Skin epidermis (tissue), 12 donors: ENCODE measurements around the gene LURAP1L.

ENCODE experiments used
- H3K27ac ChIP-seq, 21 experiments: fragments of 200-600 bp; sonication (generic) in 11 of 21; one replicate each; pipeline ENCODE4 v1.5.0; 2020; ENCODE audit warnings: mild to moderate bottlenecking in 3 of 21, inconsistent platforms in 2 of 21, moderate library complexity in 2 of 21
- H3K4me3 ChIP-seq, 7 experiments: fragments of 200-600 bp; sonication (generic) in 2 of 7; one replicate each; pipeline ENCODE4 v1.5.0; 2020; ENCODE audit warnings: inconsistent platforms in 2 of 7, mild to moderate bottlenecking in 2 of 7, moderate library complexity in 1 of 7

Gene LURAP1L

DNA sequence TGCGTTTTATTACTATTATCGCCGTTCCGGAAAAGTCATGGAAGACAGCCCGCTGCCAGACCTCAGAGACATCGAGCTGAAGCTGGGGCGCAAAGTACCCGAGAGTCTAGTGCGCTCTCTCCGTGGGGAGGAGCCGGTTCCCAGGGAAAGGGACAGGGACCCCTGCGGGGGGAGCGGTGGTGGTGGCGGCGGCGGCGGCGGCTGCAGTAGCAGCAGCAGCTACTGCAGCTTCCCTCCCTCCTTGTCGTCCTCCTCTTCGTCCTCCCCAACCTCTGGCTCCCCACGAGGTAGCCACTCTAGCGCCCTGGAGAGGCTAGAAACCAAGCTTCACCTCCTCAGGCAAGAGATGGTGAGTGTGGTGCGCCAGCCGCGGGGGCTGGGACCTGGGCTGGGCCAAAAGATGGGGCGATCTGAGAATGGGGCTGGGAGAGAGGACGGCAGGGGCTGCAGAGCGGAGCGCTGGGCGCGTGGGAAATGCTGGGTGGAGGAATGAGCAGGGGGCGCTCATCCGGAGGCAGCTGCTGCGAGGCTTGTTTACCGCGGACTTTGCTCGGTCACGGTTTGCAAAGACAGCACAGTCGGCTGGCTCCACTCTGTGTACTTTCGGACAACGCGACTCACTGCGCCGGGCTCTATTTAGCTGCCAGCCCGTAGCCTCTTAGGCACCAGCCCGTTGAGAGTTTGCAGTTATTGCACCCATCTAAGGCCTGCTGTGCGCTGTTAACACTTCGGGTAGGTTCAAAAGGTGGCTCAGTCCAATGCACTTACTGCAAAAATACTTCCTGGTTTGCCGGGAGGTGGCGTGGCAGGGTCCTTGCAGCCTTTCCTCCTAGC is 1.1 kb downstream of the LURAP1L start:
- H3K4me3 ChIP-seq = peak overlapping the region; percentile 42 to 73 (median 56)
- peak overlapping the region; percentile 35 to 96 (median 84) for H3K27ac ChIP-seq

- peak overlapping the region; percentile 42 to 73 (median 56) for H3K4me3 ChIP-seq
- H3K27ac ChIP-seq = peak overlapping the region in 18 of 21 experiments; percentile 14 to 96 (median 84)
These were observed 1.8 kb downstream of the LURAP1L start for GRCh38 chr9:12776513-12777055.

GRCh38 chr9:12777121-12778022 is 2.6 kb downstream of the LURAP1L start:
- Histone ChIP-seq H3K27ac (peak overlapping the region in 13 of 21 experiments; percentile 61 to 96 (median 85)), H3K4me3 (peak overlapping the region; percentile 42 to 73 (median 56))

DNA sequence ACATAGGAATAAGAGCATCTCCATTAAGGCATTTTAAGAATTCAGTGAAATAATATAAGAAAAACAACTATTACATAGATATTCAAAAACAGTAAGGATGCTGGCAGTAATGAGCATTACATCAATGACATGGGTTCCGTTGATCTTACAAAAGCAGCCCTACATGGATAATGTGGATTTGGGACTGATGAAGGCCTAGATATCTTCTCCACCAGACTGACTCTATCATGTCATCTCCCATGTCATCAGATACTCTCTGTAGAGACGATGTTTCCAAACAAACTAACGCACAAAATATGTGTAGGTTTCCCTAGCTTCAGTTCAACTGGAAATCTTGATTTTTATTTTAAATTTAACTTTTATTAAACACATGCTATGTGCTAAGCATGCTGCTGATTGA is 3.6 kb downstream of the LURAP1L start:
- Histone ChIP-seq H3K27ac (peak overlapping the region in 7 of 21 experiments; percentile 18 to 79 (median 50)), H3K4me3 (peak overlapping the region in 1 of 7 experiments; percentile 73)

DNA sequence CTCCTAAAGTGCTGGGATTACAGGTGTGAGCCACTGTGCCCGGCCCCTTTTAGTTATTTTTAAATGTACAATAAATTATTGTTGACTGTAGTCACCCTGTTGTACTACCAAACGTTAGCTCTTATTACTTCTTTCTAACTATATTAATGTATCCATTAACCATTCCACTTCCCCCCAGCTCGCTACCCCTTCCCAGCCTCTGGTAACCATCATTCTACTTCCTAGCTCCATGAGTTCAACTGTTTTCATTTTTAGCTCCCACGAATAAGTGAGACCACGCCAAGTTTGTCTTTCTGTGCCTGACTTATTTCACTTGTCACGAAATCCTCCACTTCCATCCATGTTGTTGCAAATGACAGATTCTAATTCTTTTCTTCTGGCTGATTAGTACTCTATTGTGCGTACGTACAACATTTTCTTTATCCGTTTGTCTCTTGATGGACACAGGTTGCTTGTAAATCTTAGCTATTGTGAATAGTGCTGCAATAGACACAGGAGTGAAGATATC is 6.5 kb downstream of the LURAP1L start:
- Histone ChIP-seq H3K4me3 (no peak overlapping the region), H3K27ac (no peak overlapping the region)

GRCh38 chr9:12783767-12784460 is 9.1 kb downstream of the LURAP1L start:
- Histone ChIP-seq H3K4me3 (no peak overlapping the region), H3K27ac (peak overlapping the region in 11 of 21 experiments; percentile 21 to 88 (median 68))

DNA sequence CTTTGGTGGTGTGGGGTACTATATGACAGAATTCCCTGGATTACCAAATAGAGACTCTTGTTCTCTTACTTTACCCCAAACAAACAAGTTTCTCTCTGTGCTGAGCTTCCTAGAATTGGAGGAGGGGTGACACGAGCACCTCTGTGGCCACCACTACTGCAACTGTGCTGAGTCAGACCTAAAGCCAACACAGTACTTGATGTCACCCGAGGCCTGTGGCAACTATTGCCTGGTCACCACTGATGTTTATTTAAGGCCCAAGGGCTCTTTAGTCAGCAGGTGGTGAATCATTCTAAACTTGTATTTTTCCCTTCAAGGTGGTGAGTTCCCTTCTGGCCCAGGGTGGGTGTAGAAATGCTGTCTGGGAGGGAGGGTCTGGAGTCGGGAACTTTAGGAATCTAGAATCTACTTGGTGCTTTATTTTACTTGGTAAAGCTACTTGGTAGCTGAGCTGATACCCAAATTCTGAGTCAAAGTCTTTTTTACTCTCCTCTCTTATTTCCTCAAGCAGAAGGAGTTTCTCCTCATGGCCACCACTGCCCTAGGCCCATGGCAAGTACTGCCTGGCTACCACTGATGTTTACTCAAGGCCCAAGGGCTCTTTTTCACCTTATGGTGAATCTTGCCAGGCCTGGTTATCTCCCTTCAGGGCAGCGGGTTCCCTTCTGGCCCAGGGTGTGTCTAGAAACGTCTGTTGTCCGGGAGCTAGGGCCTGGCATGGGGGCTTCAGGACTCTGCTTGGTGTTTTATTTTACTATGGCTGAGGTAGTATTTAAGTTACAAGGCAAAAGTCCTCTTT is 9.8 kb downstream of the LURAP1L start:
- Histone ChIP-seq H3K27ac (peak overlapping the region in 20 of 21 experiments; percentile 11 to 88 (median 60)), H3K4me3 (no peak overlapping the region)

DNA sequence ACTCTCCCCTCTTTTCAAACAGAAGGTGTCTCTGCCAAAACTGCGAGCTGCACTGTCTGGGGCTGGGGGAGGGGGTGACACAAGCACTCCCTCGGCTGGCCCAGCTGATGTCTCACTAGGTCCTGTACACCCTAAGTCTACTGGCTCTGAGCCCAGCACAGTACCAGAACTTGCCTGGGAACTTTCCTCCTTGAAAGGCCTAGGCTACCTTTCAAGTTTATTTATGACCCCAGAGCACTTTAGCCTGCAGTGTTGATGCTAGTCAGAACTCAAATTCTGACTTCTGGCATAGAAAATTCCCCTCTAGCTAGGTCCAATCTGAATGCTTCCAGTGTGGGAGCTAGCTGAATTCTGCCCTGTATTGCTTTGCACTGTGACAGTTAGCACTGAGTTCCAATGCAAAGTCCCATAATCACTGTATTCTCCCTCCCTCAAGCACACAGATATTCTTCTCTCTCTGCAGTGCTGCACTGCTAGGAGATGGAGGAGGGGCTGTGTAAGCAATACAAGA is 10.5 kb downstream of the LURAP1L start:
- H3K4me3 ChIP-seq = no peak overlapping the region

GRCh38 chr9:12785941-12786340 is 11.1 kb downstream of the LURAP1L start:
- Histone ChIP-seq H3K27ac (peak overlapping the region in 3 of 21 experiments; percentile 35 to 79 (median 72)), H3K4me3 (no peak overlapping the region)

More for the DNA sequence above, 10.5 kb downstream of the LURAP1L start:
- H3K27ac ChIP-seq = peak overlapping the region in 19 of 21 experiments; percentile 13 to 88 (median 61)

- Histone ChIP-seq H3K4me3 (no peak overlapping the region), H3K27ac (no peak overlapping the region)
These were observed 15.2 kb downstream of the LURAP1L start for GRCh38 chr9:12790001-12790400.

DNA sequence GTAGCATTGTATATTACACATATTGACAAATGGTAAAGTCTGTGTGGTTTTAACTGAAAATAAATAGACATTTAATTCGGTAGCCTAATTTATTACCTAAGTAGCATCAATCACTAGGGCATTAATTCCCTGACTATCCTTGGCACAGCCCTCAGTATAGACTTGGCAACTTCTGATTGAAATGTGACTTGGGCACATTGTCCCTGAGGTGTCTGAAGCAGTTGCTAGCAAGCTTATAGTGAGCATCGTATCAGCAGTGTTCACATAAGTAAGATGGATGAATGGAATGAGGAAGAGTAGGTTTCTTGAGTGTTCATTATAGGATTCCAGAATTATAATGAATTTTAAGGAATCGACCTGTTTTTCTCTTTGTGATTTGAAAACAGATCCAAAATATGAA is 16.1 kb downstream of the LURAP1L start:
- no peak overlapping the region for H3K27ac ChIP-seq

DNA sequence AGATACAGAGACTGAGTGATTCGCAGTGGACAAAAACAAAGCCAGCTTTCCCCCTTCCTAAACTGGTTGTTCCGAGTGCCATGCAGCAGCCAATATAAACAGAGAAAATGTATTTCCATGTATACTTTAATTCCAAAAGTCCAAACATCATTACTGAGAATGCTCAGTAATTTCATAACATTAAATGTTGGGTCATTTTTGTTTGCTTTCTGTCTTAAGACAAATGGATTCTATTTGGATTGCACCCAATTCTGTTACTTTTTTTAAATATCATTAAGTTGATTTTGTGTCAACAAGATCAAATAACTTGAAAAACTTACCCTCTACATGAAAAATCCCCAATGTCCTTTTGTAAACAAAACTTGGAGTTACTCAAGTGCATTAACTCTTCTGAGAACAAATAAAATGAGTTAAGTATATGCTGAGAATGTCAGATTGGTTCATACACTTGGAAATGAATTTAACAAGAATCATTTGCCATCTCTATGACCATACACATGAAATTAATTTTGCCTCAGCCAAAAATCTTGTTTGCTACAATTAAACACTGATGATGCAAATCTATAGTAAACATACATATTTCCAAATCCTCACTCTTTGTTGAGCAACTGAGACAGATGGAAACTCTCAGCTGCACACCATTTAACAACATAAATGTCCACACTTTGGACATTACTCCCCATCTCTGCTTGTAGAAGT is 19.4 kb downstream of the LURAP1L start:
- no peak overlapping the region for H3K4me3 ChIP-seq
- H3K27ac ChIP-seq = no peak overlapping the region

More for the DNA sequence above, 16.1 kb downstream of the LURAP1L start:
- H3K4me3 ChIP-seq = no peak overlapping the region

DNA sequence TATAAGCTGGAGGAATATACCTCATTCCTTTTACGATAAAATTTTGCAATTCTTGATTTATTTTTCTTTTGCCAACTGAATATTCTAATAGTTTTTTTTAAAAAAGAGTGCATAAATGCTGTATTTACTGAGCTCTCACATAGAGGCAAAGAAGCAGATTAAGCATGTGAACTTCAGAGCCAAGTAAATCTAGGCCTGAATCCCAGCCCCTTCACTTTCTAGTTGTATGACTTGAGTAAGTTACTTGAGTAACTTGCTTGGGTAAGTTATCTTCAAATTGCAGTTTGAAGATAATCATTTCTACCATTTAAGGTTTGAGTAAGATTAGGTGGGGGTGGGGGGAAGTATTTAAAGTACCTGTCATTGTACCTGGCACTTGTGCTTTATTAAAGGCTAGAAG is 21.8 kb downstream of the LURAP1L start:
- Histone ChIP-seq H3K4me3 (no peak overlapping the region), H3K27ac (no peak overlapping the region)

DNA sequence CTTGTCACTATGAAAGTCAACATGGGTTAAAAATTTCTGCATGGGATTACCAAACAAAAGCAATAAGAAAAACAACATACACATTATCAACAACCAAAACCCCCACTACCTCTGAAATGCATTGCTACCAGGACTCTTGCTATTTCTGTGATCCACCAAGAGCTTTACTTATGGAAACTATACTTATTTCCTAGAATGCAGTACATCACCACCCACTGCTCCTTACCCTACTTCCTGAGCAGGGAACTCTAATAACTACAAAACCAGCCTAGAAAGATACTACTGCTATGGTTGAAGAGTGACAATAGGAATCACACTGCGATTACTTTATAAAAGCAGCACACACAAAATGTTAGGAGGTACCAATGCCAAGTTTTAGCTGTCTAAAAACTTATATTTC is 22.2 kb downstream of the LURAP1L start:
- H3K27ac ChIP-seq = no peak overlapping the region
- H3K4me3 ChIP-seq = no peak overlapping the region

GRCh38 chr9:12798066-12798770 is 23.4 kb downstream of the LURAP1L start:
- H3K4me3 ChIP-seq = no peak overlapping the region
- H3K27ac ChIP-seq = peak overlapping the region in 1 of 21 experiments; percentile 9

GRCh38 chr9:12801187-12801586 is 26.4 kb downstream of the LURAP1L start:
- no peak overlapping the region for H3K4me3 ChIP-seq
- H3K27ac ChIP-seq = no peak overlapping the region

- H3K27ac ChIP-seq = peak overlapping the region in 2 of 21 experiments; percentile 6 to 7
- no peak overlapping the region for H3K4me3 ChIP-seq
These were observed 26.8 kb downstream of the LURAP1L start for GRCh38 chr9:12801663-12802062.
